Right ventricle myocardium superior (tissue), 1 donor: ENCODE measurements around the gene IL5. TPM values are rescaled to one million over a fixed set of nuclear protein-coding genes. Genes with fewer than 3 reads are reported as not detected.

ENCODE experiments used
- total RNA-seq: library from RNA; stranded (reverse); fragmentation: NEBNext Ultra II Directional; extraction: Animal tissue kit (Norgen Biotek cat#: 25700); gene quantifications from one replicate; pipeline ENCODE4 v1.2.1, GENCODE V29; 2021
- donor health status: DM: no; HTN: yes; CAD: no; lungs with severe emphysema.

Gene IL5
- total RNA-seq, 1 donor from 2014 or later = not detected

Other genes starting within 250 kb of the IL5 start
- gene SLC22A4, start 249.1 kb downstream of the IL5 start, total RNA-seq = 1.6 TPM
- gene SLC22A5, start 173.8 kb downstream of the IL5 start, total RNA-seq = 22.7 TPM
- 12.5 TPM for gene IRF1, start 52.7 kb downstream of the IL5 start, total RNA-seq
- gene RAD50, start 13.5 kb upstream of the IL5 start, total RNA-seq = 33.1 TPM
- not detected for gene IL13, start 114.7 kb upstream of the IL5 start, total RNA-seq
- not detected for gene IL4, start 130.5 kb upstream of the IL5 start, total RNA-seq
- gene KIF3A, start 194.0 kb upstream of the IL5 start, total RNA-seq = 9.1 TPM
- gene CCNI2, start 203.9 kb upstream of the IL5 start, total RNA-seq = 0.08 TPM
- 26.3 TPM for gene SEPTIN8, start 233.7 kb upstream of the IL5 start, total RNA-seq